GM19467 (cell line): ENCODE data around the gene USP13.

Experiments used
- ATAC-seq: cut with Tn5 transposase; IDR thresholded peaks from one replicate; pipeline ENCODE4 v1.9.1; 2021; ENCODE audit warnings: mild to moderate bottlenecking, moderate library complexity; ENCODE audit not compliant: unreplicated experiment

The USP13 gene

GRCh38 chr3:179731544-179731943 is 78.7 kb downstream of the USP13 start:
- no peak for ATAC-seq

- ATAC-seq = no peak
Observed at GRCh38 chr3:179732661-179733348, 80.0 kb downstream of the USP13 start.

DNA sequence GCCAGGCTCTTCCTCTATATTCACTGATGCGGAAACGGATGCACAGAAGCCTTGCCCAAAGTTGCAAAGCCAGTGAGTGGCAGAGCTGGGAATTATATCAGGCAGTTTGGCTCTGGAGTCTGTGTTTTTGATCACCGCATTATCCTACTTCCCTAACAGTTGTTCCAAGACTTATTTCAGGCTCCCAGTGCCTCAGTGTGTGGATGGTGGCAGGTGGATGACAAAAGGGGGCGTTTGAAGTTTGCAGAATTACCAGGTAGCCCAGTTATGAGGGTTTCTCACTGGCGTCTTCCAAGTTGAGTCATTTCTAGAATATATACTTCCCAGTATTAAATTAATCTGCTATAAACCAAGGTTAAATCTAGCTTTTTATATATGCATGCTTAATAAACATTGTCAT is 81.0 kb downstream of the USP13 start:
- no peak for ATAC-seq

GRCh38 chr3:179734497-179735281 is 81.8 kb downstream of the USP13 start:
- no peak for ATAC-seq

GRCh38 chr3:179735321-179735720 is 82.5 kb downstream of the USP13 start:
- no peak for ATAC-seq

GRCh38 chr3:179738998-179739397 is 86.2 kb downstream of the USP13 start:
- ATAC-seq = no peak

DNA sequence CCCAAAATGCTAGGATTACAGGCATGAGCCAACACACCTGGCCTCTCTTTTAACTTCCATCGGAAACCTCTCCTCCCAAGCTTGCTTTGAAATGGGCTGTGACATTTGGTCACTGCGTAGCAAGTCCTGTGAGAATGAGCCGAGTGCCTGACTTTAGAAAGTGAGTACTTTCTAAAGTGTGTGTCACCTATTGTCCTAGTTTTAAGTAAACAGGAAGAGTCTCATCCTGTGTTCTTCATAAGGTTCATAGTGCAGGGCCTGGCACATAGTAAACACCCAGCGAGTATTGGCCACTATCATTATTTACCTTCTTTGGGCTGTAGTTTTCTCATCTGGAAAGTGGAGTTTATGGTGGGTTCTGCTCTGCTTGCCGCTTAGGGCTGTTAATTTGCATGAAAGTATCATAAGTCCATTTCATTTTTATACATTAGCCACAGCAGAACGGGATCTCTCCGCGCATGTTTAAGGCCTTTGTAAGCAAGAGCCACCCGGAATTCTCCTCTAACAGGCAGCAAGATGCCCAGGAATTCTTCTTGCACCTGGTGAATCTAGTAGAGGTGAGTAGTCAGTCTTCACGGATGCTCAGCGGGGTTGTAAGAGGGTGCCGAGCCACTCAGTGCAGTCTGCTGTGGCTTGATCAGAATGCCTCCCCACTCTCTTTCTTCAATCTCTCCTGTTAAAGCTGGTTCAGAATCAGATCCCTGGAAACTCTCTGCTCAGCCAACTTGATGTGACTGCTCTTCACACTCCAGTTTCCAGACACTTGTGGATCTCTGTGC is 87.2 kb downstream of the USP13 start:
- no peak for ATAC-seq

DNA sequence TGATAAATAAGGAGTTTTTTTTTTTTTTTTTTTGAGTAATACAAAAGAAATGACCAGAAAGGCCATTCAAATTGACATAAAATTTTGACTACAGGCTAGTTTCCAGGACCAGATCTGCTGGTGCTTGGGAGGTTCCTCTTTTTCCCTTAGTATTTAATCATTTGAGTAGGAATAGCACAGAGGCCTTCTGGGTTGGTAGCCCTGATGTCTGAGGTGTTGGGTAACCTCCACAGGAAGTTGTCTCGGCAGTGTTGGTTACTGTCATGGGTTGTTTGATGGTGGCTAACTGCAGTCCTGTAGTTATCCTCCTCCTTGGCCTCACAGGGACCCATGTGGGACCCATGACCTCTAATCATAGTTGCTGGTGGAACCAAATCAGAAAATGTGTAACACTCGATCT is 91.1 kb downstream of the USP13 start:
- ATAC-seq = no peak

DNA sequence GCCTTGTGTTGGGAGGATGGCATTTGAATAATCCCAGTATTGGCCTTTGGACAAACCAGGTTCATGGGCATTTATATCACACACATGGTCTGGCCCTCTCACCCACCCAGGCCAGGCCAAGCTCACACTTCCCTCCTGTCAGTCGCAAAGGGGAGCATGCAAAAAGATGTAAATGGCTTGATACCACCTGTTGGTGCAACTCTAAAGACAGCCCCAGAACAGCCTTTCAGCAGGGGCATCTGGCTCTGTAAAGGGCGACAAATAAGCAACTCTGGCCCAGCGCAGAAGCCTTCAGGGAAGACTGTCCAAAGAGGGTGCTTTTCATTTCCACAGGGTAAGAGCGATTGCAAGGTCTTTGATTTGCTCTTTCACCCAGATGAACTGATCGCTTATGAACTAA is 91.8 kb downstream of the USP13 start:
- ATAC-seq = no peak

DNA sequence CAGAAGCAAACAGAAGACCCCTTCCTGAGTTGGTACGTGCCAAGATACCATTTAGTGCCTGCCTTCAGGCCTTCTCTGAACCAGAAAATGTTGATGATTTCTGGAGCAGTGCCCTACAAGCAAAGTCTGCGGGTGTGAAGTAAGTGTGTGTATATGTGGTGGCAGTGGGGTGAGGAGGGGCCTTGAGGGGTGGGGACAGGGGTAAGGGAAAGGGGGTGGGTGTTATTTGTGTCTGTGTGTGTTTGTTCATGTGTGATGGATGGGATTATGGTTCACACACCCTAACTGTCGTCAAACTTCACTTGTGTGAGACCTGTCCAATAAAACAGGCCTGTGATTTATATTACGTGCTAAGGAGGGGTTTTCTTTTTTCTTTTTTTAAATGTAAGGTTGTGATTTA is 92.2 kb downstream of the USP13 start:
- no peak for ATAC-seq

GRCh38 chr3:179745716-179746115 is 92.9 kb downstream of the USP13 start:
- ATAC-seq = no peak

GRCh38 chr3:179750720-179751328 is 98.0 kb downstream of the USP13 start:
- ATAC-seq = no peak

GRCh38 chr3:179760944-179761343 is 108.1 kb downstream of the USP13 start:
- no peak for ATAC-seq

- ATAC-seq = no peak
Observed at GRCh38 chr3:179765396-179765795, 112.6 kb downstream of the USP13 start.

DNA sequence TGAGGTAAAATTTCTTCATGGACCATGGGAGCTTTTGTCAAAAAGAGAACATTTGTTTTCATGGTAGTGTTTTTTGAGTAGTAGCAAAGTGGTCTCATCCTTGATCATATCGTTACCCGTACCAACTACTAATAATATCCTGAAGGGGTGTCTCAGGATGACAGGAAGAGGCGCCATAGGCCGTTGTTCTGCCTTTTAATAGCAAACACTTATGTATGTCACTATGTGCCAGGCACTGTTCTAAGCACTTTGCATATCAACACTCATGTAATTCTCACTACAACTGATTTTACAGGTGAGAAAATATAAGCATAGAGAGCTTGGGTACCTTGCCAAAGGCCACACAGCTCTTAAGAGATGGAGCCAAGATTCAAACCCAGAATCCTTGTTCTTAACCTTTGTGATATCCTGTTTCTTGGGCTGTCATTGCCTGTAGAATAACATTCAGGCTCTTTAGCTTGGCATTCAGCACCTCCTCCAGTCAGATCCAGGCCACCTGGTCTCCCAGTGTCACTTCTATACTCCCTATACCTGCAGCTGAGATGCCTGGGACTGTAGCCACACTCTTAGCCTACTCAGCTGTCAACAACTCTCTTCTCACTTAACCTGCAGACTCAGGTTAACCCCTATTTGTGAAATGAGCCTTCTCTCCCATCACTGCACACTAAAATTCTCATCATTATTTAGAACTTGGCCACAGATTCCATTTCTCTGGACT is 113.7 kb downstream of the USP13 start:
- no peak for ATAC-seq

DNA sequence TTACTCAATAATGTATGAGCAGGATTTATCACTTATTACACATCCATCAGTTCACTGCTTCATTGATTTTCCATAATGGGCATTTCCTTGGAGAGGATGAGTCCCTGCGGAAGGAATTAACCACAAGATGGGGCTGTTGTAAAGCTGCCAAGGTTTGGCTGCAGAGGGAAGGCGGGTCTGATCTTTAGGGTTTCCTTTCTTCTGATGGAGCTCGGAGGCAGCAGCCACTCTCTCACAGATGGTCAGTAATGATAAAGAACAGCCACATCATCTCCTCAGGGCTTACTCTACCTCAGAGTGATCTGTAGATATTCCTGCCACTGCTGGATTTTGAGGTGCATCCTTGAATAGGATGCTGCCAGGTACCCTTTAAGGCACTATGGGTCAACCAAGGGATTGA is 115.2 kb downstream of the USP13 start:
- no peak for ATAC-seq

DNA sequence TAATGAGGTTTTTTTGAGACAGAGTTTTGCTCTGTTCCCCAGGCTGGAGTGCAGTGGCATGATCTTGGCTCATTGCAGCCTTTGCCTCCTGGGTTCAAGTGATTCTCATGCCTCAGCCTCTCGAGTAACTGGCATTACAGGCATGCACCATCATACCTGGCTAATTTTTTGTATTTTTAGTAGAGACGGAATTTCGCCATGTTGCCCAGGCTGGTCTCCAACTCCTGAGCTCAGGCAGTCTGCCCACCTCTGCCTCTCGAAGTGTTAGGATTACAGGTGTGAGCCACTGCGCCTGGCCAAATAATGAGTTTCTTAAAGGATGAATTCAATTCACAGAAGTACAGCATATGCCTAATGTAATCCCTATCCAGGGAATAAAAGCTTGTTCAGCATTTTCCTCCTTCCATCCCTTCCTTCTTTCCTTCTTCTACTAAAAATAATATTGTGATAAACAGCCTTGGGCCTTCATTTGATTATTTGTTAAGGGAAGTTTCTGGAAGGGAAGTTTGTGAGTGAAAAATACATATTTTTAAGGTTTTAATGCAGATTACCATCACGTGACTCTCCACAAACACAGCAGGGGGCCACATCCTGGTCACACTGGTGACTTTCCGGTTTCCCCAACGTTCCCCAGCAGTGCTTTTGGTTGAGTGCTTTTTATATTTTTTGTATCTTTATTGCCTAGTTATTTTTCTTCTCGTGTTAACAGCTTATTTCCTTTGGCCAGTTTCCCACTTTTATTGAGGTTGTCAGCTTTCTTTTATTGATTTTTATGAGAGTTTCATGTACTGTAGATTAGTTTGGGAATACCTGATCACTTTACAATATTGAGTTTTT is 116.8 kb downstream of the USP13 start:
- ATAC-seq = no peak

GRCh38 chr3:179771797-179772196 is 119.0 kb downstream of the USP13 start:
- no peak for ATAC-seq

- no peak for ATAC-seq
Observed at GRCh38 chr3:179772297-179772696, 119.5 kb downstream of the USP13 start.
